Esophagus squamous epithelium (tissue), 5 donors: Measurements from ENCODE around the gene CCSAP. TPM values are rescaled to one million over a fixed set of nuclear protein-coding genes. Genes with fewer than 3 reads are reported as not detected.

Experiments
- DNase-seq: peaks from one replicate; lab custom pipeline; 2025; lab: John Stamatoyannopoulos, UW
- H3K27ac ChIP-seq, 4 donors: fragments of 200-600 bp; sonication (generic); one replicate each; pipeline ENCODE4 v1.5.1; 2016 to 2019; ENCODE audit warnings: mild to moderate bottlenecking in 1 of 4
- H3K27me3 ChIP-seq, 4 donors: fragments of 200-600 bp; sonication (generic); 1 replicate in 3 of 4; 2 replicates in 1 of 4; pipeline versions ENCODE4 v1.5.1 to v1.6.0; 2017 to 2021; ENCODE audit warnings: antibody characterized with exemption in 1 of 4
- H3K36me3 ChIP-seq, 3 donors: fragments of 200-600 bp; sonication (generic); one replicate each; pipeline ENCODE4 v1.5.1; 2016 to 2019
- H3K4me1 ChIP-seq, 3 donors: fragments of 200-600 bp; sonication (generic); one replicate each; pipeline ENCODE4 v1.5.1; 2017 to 2019
- H3K4me3 ChIP-seq, 4 donors: fragments of 200-600 bp; sonication (generic); 1 replicate in 3 of 4; 2 replicates in 1 of 4; pipeline ENCODE4 v1.5.1; 2016 to 2019; ENCODE audit warnings: mild to moderate bottlenecking in 2 of 4, moderate library complexity in 1 of 4
- H3K9me3 ChIP-seq, 3 donors: fragments of 200-600 bp; sonication (generic); one replicate each; pipeline ENCODE4 v1.5.1; 2016 to 2019
- CTCF ChIP-seq, 6 experiments: fragments of 450-650 bp in 4 of 6; fragments of 200-600 bp in 2 of 6; sonication (generic) in 2 of 6; IDR thresholded peaks; one replicate each; pipeline ENCODE4 v1.5.1; 2016 to 2019; ENCODE audit warnings: antibody characterized with exemption in 6 of 6, mild to moderate bottlenecking in 4 of 6, moderate library complexity in 4 of 6
- POLR2A ChIP-seq, 4 donors: fragments of 450-650 bp; IDR thresholded peaks; one replicate each; pipeline ENCODE4 v1.6.1; 2017; ENCODE audit warnings: antibody characterized with exemption in 4 of 4, mild to moderate bottlenecking in 4 of 4, moderate library complexity in 3 of 4
- WGBS, 2 donors: methylation state at CpG; one replicate each; pipeline ENCODE4 v1.1.5; 2018; 5-methylcytosine and 5-hydroxymethylcytosine counted together
- intact Hi-C: fragments of 100-400 bp; cut with DNase I; formaldehyde crosslinking; loops from one replicate; pipeline ENCODE4 v1.15.0; 2022
- total RNA-seq, 4 donors: library from RNA; depleted of rRNA; stranded (reverse); fragments of >200 nt; gene quantifications; one replicate each; pipeline ENCODE4 v1.1.0, GENCODE V29; 2016
- donor health status: DM: yes; HTN: yes; CAD: no.

The CCSAP gene
- total RNA-seq: 1 to 10 TPM; 1.6 to 5.3 (median 4.5) TPM

GRCh38 chr1:229342656-229343569, at the start of gene CCSAP:
Gene CCSAP (minus strand): TSS chr1:229343047. CDS start chr1:229342465, 582 bp downstream.
- peak in 2 of 4 donors; percentile 3 to 34 for TF ChIP-seq POLR2A (IDR thresholded peaks at IDR 0.05)
- no peak for TF ChIP-seq CTCF (IDR thresholded peaks at IDR 0.05)
- Histone ChIP-seq H3K27ac (peak within 1 kb of the TSS; percentile 87 to 98 (median 90)), H3K9me3 (no peaks in the 10 kb centered on the region), H3K27me3 (peaks cover 0 to 37% (median 0%) of the 10 kb centered on the region in 4 donors), H3K4me1 (peaks cover 7 to 29% (median 9%) of the 10 kb centered on the region in 3 donors), H3K36me3 (no peaks in the 10 kb centered on the region), H3K4me3 (peak within 1 kb of the TSS; percentile 69 to 90 (median 81))
- 0 to 3% methylated on average over 13 to 23 of the region's 83 CpGs for WGBS, 2 donors
- intact Hi-C loops: loop anchor here (5.0 kb wide), 1 partner anchor 76 kb away; no protein-coding TSS in a partner anchor
- peak; percentile 45 for DNase-seq

- no peaks in the 10 kb centered on the region for H3K36me3 ChIP-seq
- no peaks in the 10 kb centered on the region for H3K9me3 ChIP-seq
- intact Hi-C loops: no loop called here
- H3K27ac ChIP-seq: no peak overlapping the region
- no peaks in the 10 kb centered on the region for H3K4me1 ChIP-seq
- WGBS, 2 donors: 87 to 90% methylated on average over 7 of the region's 7 CpGs
- peaks cover 0 to 45% (median 0%) of the 10 kb centered on the region in 4 donors for H3K27me3 ChIP-seq
- TF ChIP-seq POLR2A (IDR thresholded peaks at IDR 0.05) (no peak), CTCF (IDR thresholded peaks at IDR 0.05) (no peak)
- DNase-seq: no peak
- H3K4me3 ChIP-seq: no peak overlapping the region
Measured at GRCh38 chr1:229390130-229390529, 47.3 kb upstream of the CCSAP start.

- intact Hi-C loops: no loop called here
- WGBS, 2 donors: 56 to 64% methylated on average over 7 of the region's 7 CpGs
Measured at GRCh38 chr1:229388897-229389580, 46.2 kb upstream of the CCSAP start.

GRCh38 chr1:229385853-229386456, 43.1 kb upstream of the CCSAP start:
- intact Hi-C loops: no loop called here
- Histone ChIP-seq H3K4me1 (no peaks in the 10 kb centered on the region), H3K27ac (no peak overlapping the region), H3K27me3 (peaks cover 0 to 33% (median 0%) of the 10 kb centered on the region in 4 donors), H3K36me3 (no peaks in the 10 kb centered on the region), H3K9me3 (no peaks in the 10 kb centered on the region), H3K4me3 (no peak overlapping the region)
- DNase-seq: no peak
- 53 to 66% methylated on average over 6 to 8 of the region's 8 CpGs for WGBS, 2 donors
- TF ChIP-seq CTCF (IDR thresholded peaks at IDR 0.05) (no peak), POLR2A (IDR thresholded peaks at IDR 0.05) (no peak)

More at GRCh38 chr1:229388897-229389580, 46.2 kb upstream of the CCSAP start:
- TF ChIP-seq CTCF (IDR thresholded peaks at IDR 0.05): no peak
- no peak for TF ChIP-seq POLR2A (IDR thresholded peaks at IDR 0.05)
- no peaks in the 10 kb centered on the region for H3K9me3 ChIP-seq
- no peaks in the 10 kb centered on the region for H3K4me1 ChIP-seq
- H3K27ac ChIP-seq: no peak overlapping the region
- peaks cover 0 to 34% (median 0%) of the 10 kb centered on the region in 4 donors for H3K27me3 ChIP-seq
- H3K36me3 ChIP-seq: no peaks in the 10 kb centered on the region
- DNase-seq: no peak
- H3K4me3 ChIP-seq: no peak overlapping the region
